ENCODE results near the gene SLMAP. TPM values are rescaled to one million over a fixed set of nuclear protein-coding genes. Genes with fewer than 3 reads are reported as not detected.

Gene SLMAP
- total and polyA plus RNA-seq, 7 donors, result 31.2 to 180 (median 106) TPM

- no peak overlapping the region for H3K27ac ChIP-seq
- ATAC-seq (no peak), DNase-seq (no peak)
- no peaks in the 10 kb centered on the region for H3K27me3 ChIP-seq (ENCODE audit: insufficient read depth in 3 of 3, low read length in 2 of 3)
- intact Hi-C loops (cut with DNase I), result no loop called here
- peaks cover 30% of the 10 kb centered on the region for H3K4me1 ChIP-seq
- H3K36me3 ChIP-seq (ENCODE audit: insufficient read depth in 1 of 2, low read depth in 1 of 2), result no peaks in the 10 kb centered on the region
- H3K9me3 ChIP-seq, result no peaks in the 10 kb centered on the region
- TF ChIP-seq CTCF (IDR thresholded peaks at IDR 0.05), result no peak
- no peak overlapping the region for H3K4me3 ChIP-seq
- WGBS, 3 donors, result 89 to 94% (median 93%) methylated on average over 4 of the region's 4 CpGs
Observed at GRCh38 chr3:57793737-57794187, 37.7 kb downstream of the SLMAP start.

GRCh38 chr3:57794501-57794900 lies 38.4 kb downstream of the SLMAP start:
- no peak for ATAC-seq
- intact Hi-C loops (cut with DNase I), result no loop called here
- TF ChIP-seq CTCF (IDR thresholded peaks at IDR 0.05), result no peak
- Histone ChIP-seq H3K9me3 (no peaks in the 10 kb centered on the region), H3K4me1 (peaks cover 28% of the 10 kb centered on the region), H3K27ac (no peak overlapping the region), H3K4me3 (no peak overlapping the region), H3K27me3 (ENCODE audit: insufficient read depth in 3 of 3, low read length in 2 of 3) (no peaks in the 10 kb centered on the region), H3K36me3 (ENCODE audit: insufficient read depth in 1 of 2, low read depth in 1 of 2) (no peaks in the 10 kb centered on the region)
- 95 to 97% (median 96%) methylated on average over 4 of the region's 4 CpGs for WGBS, 3 donors
- DNase-seq, result no peak

GRCh38 chr3:57794951-57795350 lies 38.8 kb downstream of the SLMAP start:
- TF ChIP-seq CTCF (IDR thresholded peaks at IDR 0.05), result no peak
- WGBS, 3 donors, result 95 to 96% (median 96%) methylated on average over 6 of the region's 6 CpGs
- no peaks in the 10 kb centered on the region for H3K36me3 ChIP-seq (ENCODE audit: insufficient read depth in 1 of 2, low read depth in 1 of 2)
- no peak for DNase-seq
- ATAC-seq, result no peak
- H3K4me3 ChIP-seq, result no peak overlapping the region
- H3K9me3 ChIP-seq, result no peaks in the 10 kb centered on the region
- H3K4me1 ChIP-seq, result peaks cover 28% of the 10 kb centered on the region
- intact Hi-C loops (cut with DNase I), result no loop called here
- no peak overlapping the region for H3K27ac ChIP-seq
- no peaks in the 10 kb centered on the region for H3K27me3 ChIP-seq (ENCODE audit: insufficient read depth in 3 of 3, low read length in 2 of 3)

- 22 to 32% (median 28%) methylated on average over 4 of the region's 4 CpGs for WGBS, 3 donors
- TF ChIP-seq CTCF (IDR thresholded peaks at IDR 0.05), result no peak
- Histone ChIP-seq H3K4me1 (peaks cover 39% of the 10 kb centered on the region), H3K9me3 (no peaks in the 10 kb centered on the region), H3K27me3 (ENCODE audit: insufficient read depth in 3 of 3, low read length in 2 of 3) (no peaks in the 10 kb centered on the region), H3K27ac (no peak overlapping the region), H3K36me3 (ENCODE audit: insufficient read depth in 1 of 2, low read depth in 1 of 2) (no peaks in the 10 kb centered on the region), H3K4me3 (no peak overlapping the region)
- ATAC-seq (peak in 2 of 4 donors; percentile 13 to 47), DNase-seq (no peak)
- intact Hi-C loops (cut with DNase I), result no loop called here
Observed at GRCh38 chr3:57796261-57796660, 40.2 kb downstream of the SLMAP start.

Measured in psoas muscle (tissue), 8 donors.